Measurements from ENCODE around the gene TCF23.
"Not testable (repeated sequence)": the region's sequence is repeated elsewhere in the genome, so short reads cannot be mapped to it uniquely, and the experiment has no call there.

Gene TCF23

DNA sequence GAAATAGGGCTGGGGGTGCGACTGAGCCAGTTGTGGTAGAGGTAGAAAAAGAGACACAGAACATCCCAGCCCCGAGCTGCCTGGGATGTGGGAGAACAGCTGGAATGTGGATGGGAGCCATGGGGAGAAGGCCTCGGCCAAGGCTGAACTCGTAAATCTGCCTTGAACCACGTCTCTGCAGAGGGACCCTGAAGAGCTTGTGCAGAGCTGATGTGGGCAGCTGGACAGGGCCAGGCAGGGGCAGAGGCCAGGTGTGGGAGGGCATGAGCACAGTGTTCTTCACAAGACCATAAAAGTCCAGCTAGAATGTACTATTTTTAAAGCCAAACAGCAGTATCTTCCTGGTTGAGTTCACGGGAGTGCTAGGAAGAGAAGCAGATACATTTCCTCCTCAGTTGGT lies 5.7 kb downstream of the TCF23 start:
- no peak for DNase-seq (ENCODE audit: low read depth in 2 of 2)

DNA sequence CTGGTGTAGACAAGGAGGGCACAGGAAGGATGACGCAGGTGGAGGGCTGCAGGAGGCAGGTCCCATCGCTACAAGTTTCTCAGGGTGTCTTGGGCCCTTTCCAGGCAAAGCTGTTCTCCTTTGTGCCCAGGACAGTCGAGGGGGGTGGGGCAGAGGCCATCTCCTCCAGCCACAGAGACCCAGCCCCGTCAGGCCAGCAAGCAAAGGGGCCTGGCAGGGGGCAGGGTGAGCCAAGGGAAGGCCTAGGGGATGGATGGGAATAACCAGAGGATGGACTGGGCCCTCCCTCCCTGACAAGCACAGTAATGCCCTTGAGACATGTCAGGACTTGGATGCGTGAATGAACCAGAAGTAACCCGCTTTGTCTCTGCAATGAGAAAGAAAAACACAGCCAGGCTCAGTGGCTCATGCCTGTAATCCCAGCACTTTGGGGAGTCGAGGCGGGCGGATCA lies 6.3 kb downstream of the TCF23 start:
- DNase-seq (ENCODE audit: low read depth in 2 of 2) = no peak

- DNase-seq (ENCODE audit: low read depth in 2 of 2) = no peak
These were observed 9.7 kb downstream of the TCF23 start for GRCh38 chr2:27158468-27158867.

- DNase-seq (ENCODE audit: low read depth in 2 of 2) = no peak
These were observed 10.5 kb downstream of the TCF23 start for GRCh38 chr2:27159271-27159670.

DNA sequence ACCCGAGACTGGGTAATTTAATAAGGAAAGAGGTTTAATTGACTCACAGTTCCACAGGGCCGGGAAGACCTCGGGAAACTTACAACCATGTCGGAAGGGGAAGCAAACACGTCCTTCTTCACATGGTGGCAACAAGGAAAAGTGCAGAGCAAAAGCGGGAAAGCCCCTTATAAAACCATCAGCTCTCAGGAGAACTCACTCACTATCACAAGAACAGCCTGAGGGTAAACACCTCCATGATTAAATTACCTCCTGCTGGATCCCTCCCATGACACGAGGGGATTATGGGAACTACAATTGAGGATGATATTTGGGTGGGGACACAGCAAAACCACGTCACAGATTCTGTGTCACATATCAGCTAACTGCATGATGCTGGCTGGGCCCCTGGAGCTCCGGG lies 11.4 kb downstream of the TCF23 start:
- no peak for DNase-seq (ENCODE audit: low read depth in 2 of 2)

DNA sequence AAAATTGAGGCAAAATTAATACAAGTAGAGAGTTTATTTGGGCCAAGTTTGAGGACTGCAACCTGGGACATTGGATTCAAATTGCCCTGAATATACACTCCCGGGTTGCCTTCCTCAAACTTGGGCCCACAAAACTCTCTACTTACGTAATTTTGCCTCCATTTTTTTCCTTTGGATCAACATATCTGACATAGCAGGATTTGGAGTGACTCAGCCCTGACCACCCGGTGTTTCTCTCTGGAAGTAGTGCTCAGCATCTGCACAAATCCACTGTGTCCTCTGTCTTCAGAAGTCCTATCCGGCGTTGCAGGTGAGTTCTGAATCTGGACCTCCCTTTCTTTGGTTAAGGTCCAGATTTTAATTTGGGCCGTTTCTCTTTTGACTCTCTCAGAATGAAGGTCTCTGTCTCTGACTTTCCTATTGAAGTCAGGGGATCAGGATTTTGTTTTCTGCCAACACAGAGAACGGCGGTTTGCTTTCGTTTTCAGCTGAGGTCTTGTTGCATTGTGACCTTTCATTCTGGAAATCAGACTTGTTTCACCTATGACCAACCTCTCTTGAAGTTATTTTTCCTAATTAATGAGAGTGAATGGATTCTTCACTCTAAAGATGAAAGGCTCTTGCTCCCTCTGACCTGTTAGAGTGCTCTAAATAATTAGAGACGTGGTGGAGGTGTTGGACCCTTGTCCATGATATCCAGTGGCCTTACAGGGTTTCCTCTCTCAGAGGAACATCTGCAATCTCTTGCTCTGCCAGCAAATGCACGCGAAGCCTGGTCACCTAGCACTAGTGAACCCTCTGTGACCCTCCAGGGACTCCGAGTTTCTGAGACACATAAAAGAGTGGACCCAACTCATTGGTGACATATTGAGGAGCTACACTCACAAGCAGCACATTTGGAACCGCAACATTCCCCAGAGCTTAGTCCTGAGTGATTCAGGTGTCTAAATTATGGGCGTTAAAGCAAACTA lies 13.6 kb downstream of the TCF23 start:
- DNase-seq (ENCODE audit: low read depth in 2 of 2) = no peak

DNA sequence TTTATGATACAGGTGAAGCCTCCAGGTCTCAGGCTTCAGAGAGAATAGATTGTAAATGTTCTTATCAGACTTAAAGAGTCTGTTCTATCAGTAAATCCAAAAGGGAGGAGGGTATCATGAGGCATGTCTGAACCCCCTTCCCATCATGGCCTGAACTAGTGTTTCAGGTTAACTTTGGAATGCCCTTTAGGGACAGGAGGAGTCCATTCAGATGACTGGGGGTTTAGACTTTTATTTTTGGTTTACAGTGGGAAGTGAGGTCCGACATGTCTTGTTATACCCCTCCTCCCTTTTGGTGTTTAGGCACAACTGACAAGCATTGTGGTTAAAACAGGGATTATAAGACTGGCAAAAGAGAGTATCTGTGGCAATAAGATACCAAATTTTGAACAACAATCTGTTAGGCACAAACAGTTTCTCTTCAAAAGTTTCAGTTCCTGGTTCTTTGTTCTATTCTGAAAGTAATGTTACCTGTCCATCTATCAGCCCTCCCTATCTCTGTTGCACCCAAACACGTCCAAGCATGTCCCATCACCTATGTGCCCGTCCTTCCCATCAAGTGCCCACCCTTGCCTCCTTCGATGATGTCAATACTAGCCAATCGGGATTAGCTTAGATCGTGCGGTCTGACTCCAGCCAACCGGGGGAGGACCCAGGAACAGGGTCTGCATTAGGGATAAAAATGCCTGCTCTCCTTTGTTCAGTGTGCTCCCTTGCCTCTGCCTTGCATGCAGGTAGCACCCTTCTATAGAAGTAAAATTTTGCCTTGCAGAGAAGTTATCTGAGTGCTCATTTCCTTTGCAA lies 16.4 kb downstream of the TCF23 start:
- no peak for DNase-seq (ENCODE audit: low read depth in 2 of 2)

DNA sequence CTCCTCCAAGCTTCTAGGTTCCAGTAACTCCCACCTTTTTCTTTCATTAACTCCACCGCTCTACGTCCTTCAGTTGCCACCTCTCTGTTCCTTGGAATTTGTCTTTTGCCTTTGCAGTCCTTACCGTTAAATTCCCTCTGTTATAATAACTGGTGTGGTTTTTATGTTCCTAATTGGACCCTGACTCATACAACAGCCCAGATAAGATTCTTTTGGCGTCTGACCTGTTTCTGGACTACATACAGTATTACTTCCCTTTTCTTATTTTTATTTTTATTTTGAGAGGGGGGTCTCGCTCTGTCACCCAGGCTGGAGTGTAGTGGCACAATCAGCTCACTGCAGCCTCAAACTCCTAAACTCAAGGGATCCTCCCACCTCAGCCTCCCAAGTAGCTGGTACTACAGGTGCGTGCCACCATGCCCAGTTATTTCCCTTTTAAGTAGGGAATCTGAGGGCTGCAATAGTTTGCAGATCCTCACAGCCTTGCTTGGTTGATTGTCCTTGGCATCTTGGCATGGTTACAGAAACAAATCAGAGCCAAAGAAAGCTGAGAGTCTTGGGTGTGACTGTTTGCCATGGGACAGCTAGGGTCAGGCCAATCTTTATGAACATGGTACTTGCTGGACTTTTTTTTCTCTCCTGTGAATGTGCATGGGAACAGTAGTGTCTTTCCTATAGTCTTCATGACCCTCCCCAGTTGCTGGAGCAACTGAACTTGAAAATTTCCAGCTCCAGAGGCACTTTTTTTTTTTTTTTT lies 22.0 kb downstream of the TCF23 start:
- DNase-seq (ENCODE audit: low read depth in 2 of 2) = no peak

DNA sequence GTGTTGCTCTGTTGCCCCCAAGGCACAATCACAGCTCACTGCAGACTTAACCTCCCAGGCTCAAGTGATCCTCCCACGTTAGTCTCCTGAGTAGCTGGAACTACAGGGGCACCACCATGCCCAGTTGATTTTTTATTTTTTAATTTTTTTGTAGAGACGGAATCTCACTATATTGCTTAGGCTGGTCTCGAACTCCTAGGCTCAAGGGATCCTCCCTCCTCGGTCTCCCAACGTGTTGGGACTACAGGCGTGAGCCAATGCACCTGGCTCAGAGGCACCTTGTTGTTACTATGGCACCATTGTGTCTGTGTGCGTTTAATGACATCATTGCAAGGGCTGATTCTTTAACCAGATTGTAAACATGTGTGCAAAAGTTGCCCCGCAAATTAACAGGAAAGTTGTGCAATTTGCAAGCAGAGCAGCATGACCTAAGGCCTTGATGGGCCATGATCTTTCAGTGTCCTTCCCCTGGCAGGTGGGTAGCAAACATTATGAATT lies 22.6 kb downstream of the TCF23 start:
- no peak for DNase-seq (ENCODE audit: low read depth in 2 of 2)

DNA sequence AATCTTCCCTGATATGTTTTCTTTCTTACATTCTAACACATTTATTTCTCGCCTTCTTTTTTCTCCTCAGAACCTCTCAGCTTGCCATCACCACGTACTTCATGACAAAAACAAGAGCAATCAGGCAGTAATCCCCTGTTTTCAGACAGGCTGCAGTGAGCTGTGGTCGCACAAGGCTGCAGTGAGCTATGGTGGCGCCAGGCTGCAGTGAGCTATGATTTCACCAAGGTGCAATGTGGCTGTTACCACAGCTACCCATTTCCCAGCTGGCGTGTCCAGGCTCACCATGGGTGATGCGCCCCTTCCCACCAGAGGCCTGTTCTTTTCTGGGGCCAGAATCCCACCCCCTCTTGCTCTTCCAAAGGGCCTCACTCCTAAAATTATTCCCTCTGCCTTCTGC lies 25.8 kb downstream of the TCF23 start:
- no peak for DNase-seq (ENCODE audit: low read depth in 2 of 2)

DNA sequence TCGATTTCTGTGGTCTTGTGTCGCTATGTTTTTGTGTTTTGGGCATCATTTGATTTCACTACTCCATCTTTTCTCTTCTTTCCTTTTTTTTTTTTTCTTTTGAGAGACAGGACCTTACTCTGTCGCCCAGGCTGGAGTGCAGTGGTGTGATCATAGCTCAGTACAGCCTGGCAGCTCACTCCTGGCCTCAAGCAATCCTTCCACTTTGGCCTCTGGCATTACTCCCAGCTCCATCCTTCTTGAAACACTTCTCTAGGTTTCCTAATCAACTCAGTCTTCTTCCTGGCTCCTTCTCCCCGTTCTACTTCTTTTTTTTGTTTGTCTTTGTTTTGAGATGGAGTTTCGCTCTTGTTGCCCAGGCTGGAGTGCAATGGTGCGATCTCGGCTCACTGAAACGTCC lies 26.5 kb downstream of the TCF23 start:
- no peak for DNase-seq (ENCODE audit: low read depth in 2 of 2)

- not testable (repeated sequence) for DNase-seq (ENCODE audit: low read depth in 2 of 2)
These were observed 27.0 kb downstream of the TCF23 start for GRCh38 chr2:27175781-27176180.

DNA sequence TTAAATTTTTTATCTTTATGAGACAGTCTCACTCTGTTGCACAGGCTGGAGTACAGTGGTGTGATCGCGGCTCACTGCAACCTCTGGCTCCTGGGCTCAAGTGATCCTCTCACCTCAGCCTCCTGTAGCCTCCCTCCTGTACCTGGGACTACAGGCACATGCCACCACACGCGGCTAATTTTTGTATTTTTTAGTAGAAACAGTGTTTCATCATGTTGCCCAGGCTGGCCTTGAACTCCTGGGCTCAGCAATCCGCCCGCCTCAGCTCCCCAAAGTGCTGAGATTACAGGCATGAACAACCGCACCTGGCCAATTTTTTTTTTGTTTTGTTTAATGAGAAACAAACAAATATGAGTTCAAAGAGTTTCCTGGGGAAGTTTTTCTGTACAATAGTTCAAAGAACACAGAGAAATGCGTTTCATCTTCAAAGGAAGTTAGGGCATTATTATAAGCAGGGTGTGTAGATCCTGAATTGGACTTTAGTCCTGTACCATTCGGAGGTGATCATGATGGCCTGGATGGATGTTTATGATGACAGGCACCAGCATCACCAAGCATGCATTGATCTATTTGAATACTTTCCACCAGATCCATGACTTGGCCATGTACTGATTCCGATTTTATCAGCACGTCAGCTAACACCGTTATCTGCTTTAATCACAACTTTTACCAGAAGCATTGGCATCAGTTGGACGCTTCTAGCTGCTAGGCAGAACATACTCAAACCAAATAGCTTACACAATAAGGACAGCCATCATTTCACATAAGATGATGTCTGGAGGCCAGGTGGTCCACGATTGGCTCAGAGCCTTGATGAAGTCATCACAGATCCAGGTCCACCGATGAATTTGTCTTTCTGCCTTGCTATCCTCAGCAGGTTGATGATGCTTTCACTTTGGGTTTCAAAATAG lies 28.9 kb downstream of the TCF23 start:
- no peak for DNase-seq (ENCODE audit: low read depth in 2 of 2)

- DNase-seq (ENCODE audit: low read depth in 2 of 2) = no peak
These were observed 29.7 kb downstream of the TCF23 start for GRCh38 chr2:27178469-27178868.

GRCh38 chr2:27179344-27180000 lies 30.7 kb downstream of the TCF23 start:
- DNase-seq (ENCODE audit: low read depth in 2 of 2) = no peak

DNA sequence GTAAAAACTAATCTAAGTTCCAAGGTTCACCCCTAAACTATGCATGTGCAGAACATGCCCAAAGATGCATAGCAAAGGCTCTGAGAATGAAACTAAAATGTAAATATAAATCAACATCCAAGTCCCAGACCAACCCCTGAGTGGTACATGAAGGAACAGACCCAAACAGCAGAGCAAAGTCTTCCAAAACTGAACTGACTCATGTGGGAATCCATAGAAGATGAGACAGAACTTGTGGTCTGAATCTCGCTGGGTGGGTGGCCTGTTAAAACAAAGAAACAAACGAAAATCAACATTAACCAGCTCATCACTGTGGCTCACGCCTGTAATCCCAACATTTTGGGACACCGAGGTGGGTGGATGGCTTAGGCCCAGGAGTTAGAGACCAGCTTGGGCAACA lies 33.5 kb downstream of the TCF23 start:
- DNase-seq (ENCODE audit: low read depth in 2 of 2) = no peak

DNA sequence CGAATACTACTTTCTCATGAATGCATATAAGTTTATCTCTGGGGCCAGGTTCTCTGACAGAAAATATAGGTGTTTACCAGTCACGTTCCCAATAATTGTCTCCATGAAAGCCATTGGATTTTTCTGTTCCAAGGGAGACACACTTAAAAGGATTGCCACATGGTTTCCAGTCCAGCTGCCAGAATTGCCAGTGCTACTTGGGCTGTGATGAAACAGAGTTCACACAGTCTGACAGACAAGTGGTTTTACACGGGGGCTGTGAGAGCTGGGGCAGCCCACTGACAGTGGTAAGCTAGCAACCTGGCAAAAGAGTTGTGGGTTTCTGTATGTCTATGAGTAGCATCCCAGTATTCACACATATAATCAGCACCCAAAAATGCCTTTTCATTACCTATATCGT lies 35.3 kb downstream of the TCF23 start:
- DNase-seq (ENCODE audit: low read depth in 2 of 2) = no peak

- no peak for DNase-seq (ENCODE audit: low read depth in 2 of 2)
These were observed 36.7 kb downstream of the TCF23 start for GRCh38 chr2:27185331-27186026.

DNA sequence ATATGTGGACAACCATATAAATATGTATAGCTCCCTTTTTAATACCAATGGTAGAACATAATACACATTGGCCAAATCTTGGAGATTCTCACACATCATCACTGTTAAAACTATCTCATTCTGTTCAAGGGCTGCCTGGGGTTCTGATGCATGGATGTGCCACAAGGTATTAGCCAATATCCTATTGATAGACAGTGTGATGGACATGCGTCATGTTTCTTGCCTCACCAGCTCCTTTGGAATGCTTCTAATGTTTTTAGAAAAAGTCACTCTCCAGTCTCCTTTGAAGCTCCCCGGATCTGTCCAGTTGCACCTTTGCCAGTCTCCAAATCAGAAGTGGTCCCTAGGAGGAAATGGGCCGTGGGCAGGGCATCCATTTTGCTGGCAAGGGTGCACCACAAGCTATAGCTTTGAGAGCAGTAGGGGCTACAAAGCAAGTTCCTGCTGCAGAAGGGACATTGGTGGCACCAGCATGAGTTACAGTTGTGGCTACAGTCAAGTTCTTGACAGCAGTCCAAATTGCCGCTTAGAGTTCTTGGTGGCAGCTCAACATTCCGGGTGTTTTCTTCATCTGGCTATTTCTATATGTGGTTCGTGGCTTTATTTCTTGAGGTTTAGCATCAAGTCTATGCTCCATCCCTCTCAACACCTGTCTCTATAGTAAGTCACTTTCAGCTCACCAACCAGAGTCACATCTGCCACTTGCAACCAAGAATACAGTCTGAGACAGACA lies 38.0 kb downstream of the TCF23 start:
- no peak for DNase-seq (ENCODE audit: low read depth in 2 of 2)

Measured in stimulated activated CD4-positive, alpha-beta T cell treated with anti-CD3 and anti-CD28 coated beads, Interleukin-12 subunit alpha, Interleukin-12 subunit beta, amount 100 ng/mL, for 24 hours (primary cell).